K562 (cell line): ENCODE data around the gene C22orf31. TPM values are rescaled to one million over a fixed set of nuclear protein-coding genes. Genes with fewer than 3 reads are reported as not detected.

Experiments
- DDX20 ChIP-seq: fragments of 450-650 bp; IDR thresholded peaks from 2 replicates; pipeline ENCODE4 v1.6.1; 2016; ENCODE audit warnings: missing genetic modification characterization, low read depth, mild to moderate bottlenecking, missing compliant biosample characterization, moderate library complexity
- ELF1 ChIP-seq: fragments of 200-800 bp; sonication (Bioruptor generic); IDR thresholded peaks from 2 replicates; pipeline ENCODE4 v1.6.1; 2016; ENCODE audit warnings: missing genetic modification characterization, missing compliant biosample characterization
- ELF2 ChIP-seq: fragments of 250-450 bp; sonication (Bioruptor Pico); IDR thresholded peaks from 2 replicates; pipeline ENCODE4 v1.5.0; 2021; ENCODE audit warnings: mild to moderate bottlenecking
- IRF1 ChIP-seq: sonication (generic); formaldehyde crosslinking; IDR thresholded peaks from 2 replicates; pipeline ENCODE4 v1.8.0; 2022; ENCODE audit warnings: missing genetic modification reagents, mild to moderate bottlenecking, borderline replicate concordance
- JUN ChIP-seq, 2 experiments: sonication (generic) in 1 of 2; formaldehyde crosslinking in 1 of 2; IDR thresholded peaks; 2 replicates each; pipeline versions ENCODE4 v1.6.1 to v1.8.0; 2012 to 2022; ENCODE audit warnings: borderline replicate concordance in 2 of 2, mild to moderate bottlenecking in 2 of 2, improper control_type of control experiment in 1 of 2, low read depth in 1 of 2, low read length in 1 of 2, missing genetic modification reagents in 1 of 2
- MLX ChIP-seq, 2 experiments: fragments of 450-650 bp in 1 of 2; sonication (generic) in 1 of 2; formaldehyde crosslinking; conservative IDR thresholded peaks; 2 replicates each; pipeline versions ENCODE4 v1.4.0 to v1.8.1; 2020 to 2022; ENCODE audit warnings: mild to moderate bottlenecking in 1 of 2, missing genetic modification reagents in 1 of 2
- NR2C2 ChIP-seq, 2 experiments: fragments of 200-800 bp in 1 of 2; sonication (Bioruptor generic) in 1 of 2; sonication (generic) in 1 of 2; formaldehyde crosslinking in 1 of 2; IDR thresholded peaks; 2 replicates each; pipeline versions ENCODE4 v1.6.1 to v1.8.0; 2016 to 2022; ENCODE audit warnings: mild to moderate bottlenecking in 1 of 2, missing compliant biosample characterization in 1 of 2, missing genetic modification characterization in 1 of 2, missing genetic modification reagents in 1 of 2
- PYGO2 ChIP-seq: fragments of 450-650 bp; IDR thresholded peaks from 2 replicates; pipeline ENCODE4 v1.6.1; 2016; ENCODE audit warnings: mild to moderate bottlenecking, missing genetic modification characterization, moderate library complexity, missing compliant biosample characterization
- RBM25 ChIP-seq: fragments of 200-400 bp; formaldehyde crosslinking; IDR thresholded peaks from 2 replicates; pipeline ENCODE4 v1.6.1; 2018; ENCODE audit warnings: low read length, low read depth, moderate library complexity; ENCODE audit not compliant: severe bottlenecking
- SMAD4 ChIP-seq: fragments of 250-450 bp; sonication (Bioruptor Pico); conservative IDR thresholded peaks from 2 replicates; pipeline ENCODE4 v1.8.0; 2021; ENCODE audit warnings: inconsistent platforms, mild to moderate bottlenecking, moderate library complexity
- SNIP1 ChIP-seq: fragments of 450-650 bp; IDR thresholded peaks from 2 replicates; pipeline ENCODE4 v1.7.1; 2017; ENCODE audit warnings: low read depth, mild to moderate bottlenecking
- SOX6 ChIP-seq: fragments of 450-650 bp; IDR thresholded peaks from 2 replicates; pipeline ENCODE4 v1.6.1; 2014; ENCODE audit warnings: mild to moderate bottlenecking
- SRSF3 ChIP-seq: fragments of 200-400 bp; formaldehyde crosslinking; IDR thresholded peaks from 2 replicates; pipeline ENCODE4 v1.6.1; 2016; ENCODE audit warnings: mild to moderate bottlenecking, low read length, moderate library complexity; ENCODE audit not compliant: insufficient read depth
- TAF7 ChIP-seq: fragments of 450-650 bp; IDR thresholded peaks from 2 replicates; pipeline ENCODE4 v1.6.1; 2016; ENCODE audit warnings: missing genetic modification characterization, missing compliant biosample characterization
- TEAD1 ChIP-seq, 2 experiments: fragments of 450-650 bp in 1 of 2; sonication (generic) in 1 of 2; formaldehyde crosslinking; IDR thresholded peaks; 2 replicates each; pipeline versions ENCODE4 v1.4.0 to v1.8.0; 2020 to 2022; ENCODE audit warnings: mild to moderate bottlenecking in 2 of 2, missing genetic modification reagents in 1 of 2
- ZNF239 ChIP-seq: fragments of 250-450 bp; sonication (Bioruptor Pico); IDR thresholded peaks from 2 replicates; pipeline ENCODE4 v1.4.0; 2020; ENCODE audit warnings: mild to moderate bottlenecking
- ZNF324 ChIP-seq: fragments of 250-450 bp; sonication (Bioruptor Pico); IDR thresholded peaks from 2 replicates; pipeline ENCODE4 v1.4.0; 2020; ENCODE audit warnings: mild to moderate bottlenecking
- ZNF354B ChIP-seq: fragments of 250-450 bp; sonication (Bioruptor Pico); IDR thresholded peaks from 2 replicates; pipeline ENCODE4 v1.4.0; 2020
- ZNF584 ChIP-seq: fragments of 200-800 bp; sonication (Bioruptor generic); IDR thresholded peaks from 2 replicates; pipeline ENCODE4 v1.6.1; 2016; ENCODE audit warnings: low read depth, mild to moderate bottlenecking, missing genetic modification characterization, missing compliant biosample characterization
- ZNF589 ChIP-seq: fragments of 200-800 bp; sonication (Bioruptor generic); IDR thresholded peaks from 2 replicates; pipeline ENCODE4 v1.6.1; 2016; ENCODE audit warnings: low read depth, missing genetic modification characterization, missing compliant biosample characterization
- polyA plus RNA-seq, 8 experiments: library from polyadenylated mRNA; depleted of rRNA in 4 of 8; stranded (reverse) in 5 of 8; unstranded in 3 of 8; fragments of >200 nt; fragmentation: Nextera tagmentation in 2 of 8; fragmentation: Illumina TruSeq in 1 of 8; extraction: Ambion mirVana in 2 of 8; extraction: Trizol in 1 of 8; gene quantifications; 2 replicates each; pipeline versions ENCODE4 v1.2.1 to v1.2.3, GENCODE V29; 2011 to 2014; ENCODE audit warnings: inconsistent platforms in 1 of 8, missing spikeins in 1 of 8
- total RNA-seq, 7 experiments: library from RNA; depleted of rRNA in 6 of 7; stranded (reverse); fragments of >200 nt in 6 of 7; fragmentation: Illumina TruSeq in 2 of 7; extraction: Trizol in 2 of 7; gene quantifications; 2 replicates each; pipeline versions ENCODE4 v1.2.1 to v1.2.3, GENCODE V29; 2011 to 2021; ENCODE audit warnings: low replicate concordance in 1 of 7
- TF ChIP-seq, protein P1 (sequence below): sonication (generic); formaldehyde crosslinking; IDR thresholded peaks from 2 replicates; pipeline ENCODE4 v1.5.0; 2020; ENCODE audit warnings: missing genetic modification reagents

The C22orf31 gene
- total and polyA plus RNA-seq, 9 of the 15 experiments (the other 6 are each of a cell fraction or from before 2014, with no cell fraction given), result not detected

- TF ChIP-seq ELF2 (CRISPR knock-in tag), result 0 out of 2 replicates have a peak, but pooled peaks have one; percentile 60
- TF ChIP-seq JUN (IDR thresholded peaks at IDR 0.05; ENCODE audit: borderline replicate concordance, low read depth, low read length), result 0 out of 2 replicates have a peak, but pooled peaks have one; percentile 24
- TF ChIP-seq JUN (CRISPR knock-in tag; IDR thresholded peaks at IDR 0.05; ENCODE audit: borderline replicate concordance), result no peak
- TF ChIP-seq, protein P1, sequence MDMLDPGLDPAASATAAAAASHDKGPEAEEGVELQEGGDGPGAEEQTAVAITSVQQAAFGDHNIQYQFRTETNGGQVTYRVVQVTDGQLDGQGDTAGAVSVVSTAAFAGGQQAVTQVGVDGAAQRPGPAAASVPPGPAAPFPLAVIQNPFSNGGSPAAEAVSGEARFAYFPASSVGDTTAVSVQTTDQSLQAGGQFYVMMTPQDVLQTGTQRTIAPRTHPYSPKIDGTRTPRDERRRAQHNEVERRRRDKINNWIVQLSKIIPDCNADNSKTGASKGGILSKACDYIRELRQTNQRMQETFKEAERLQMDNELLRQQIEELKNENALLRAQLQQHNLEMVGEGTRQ (CRISPR knock-in tag), result no peak
- peak; percentile 49 for TF ChIP-seq ELF1 (tag)
- TF ChIP-seq ZNF584, result peak; percentile 26; the same call in 1 of the 2 replicates
- no peak for TF ChIP-seq SNIP1
- TF ChIP-seq TAF7 (tag), result no peak
- peak; percentile 9; the same call in 1 of the 2 replicates for TF ChIP-seq SOX6
- no peak for TF ChIP-seq RBM25
- TF ChIP-seq ZNF589, result peak; percentile 53
- 0 out of 2 replicates have a peak, but pooled peaks have one; percentile 47 for TF ChIP-seq ZNF354B (CRISPR knock-in tag)
- no peak for TF ChIP-seq MLX (CRISPR knock-in tag; conservative IDR thresholded peaks at IDR 0.05)
- no peak for TF ChIP-seq ZNF324 (CRISPR knock-in tag)
- no peak for TF ChIP-seq SRSF3
- TF ChIP-seq NR2C2 (CRISPR knock-in tag; IDR thresholded peaks at IDR 0.05), result no peak
- TF ChIP-seq NR2C2 (tag; IDR thresholded peaks at IDR 0.05), result peak; percentile 80
- no peak for TF ChIP-seq IRF1 (CRISPR knock-in tag)
- TF ChIP-seq ZNF239 (CRISPR knock-in tag), result peak; percentile 54; the same call in 1 of the 2 replicates
- 0 out of 2 replicates have a peak, but pooled peaks have one; percentile 45 for TF ChIP-seq PYGO2 (tag)
- peak; percentile 80 for TF ChIP-seq DDX20 (tag)
- no peak for TF ChIP-seq SMAD4 (CRISPR knock-in tag)
- TF ChIP-seq TEAD1 (CRISPR knock-in tag; IDR thresholded peaks at IDR 0.05), result peak in 1 of 2 experiments; percentile 73; a peak in 1 of 4 replicates
Measured at GRCh38 chr22:29083933-29084591, 22.4 kb upstream of the C22orf31 start (continued).
